HG03460 (cell line): ENCODE results near the gene PTPRN2.

Experiments
- ATAC-seq: cut with Tn5 transposase; IDR thresholded peaks from one replicate; pipeline ENCODE4 v1.9.1; 2021; ENCODE audit not compliant: unreplicated experiment

The PTPRN2 gene

DNA sequence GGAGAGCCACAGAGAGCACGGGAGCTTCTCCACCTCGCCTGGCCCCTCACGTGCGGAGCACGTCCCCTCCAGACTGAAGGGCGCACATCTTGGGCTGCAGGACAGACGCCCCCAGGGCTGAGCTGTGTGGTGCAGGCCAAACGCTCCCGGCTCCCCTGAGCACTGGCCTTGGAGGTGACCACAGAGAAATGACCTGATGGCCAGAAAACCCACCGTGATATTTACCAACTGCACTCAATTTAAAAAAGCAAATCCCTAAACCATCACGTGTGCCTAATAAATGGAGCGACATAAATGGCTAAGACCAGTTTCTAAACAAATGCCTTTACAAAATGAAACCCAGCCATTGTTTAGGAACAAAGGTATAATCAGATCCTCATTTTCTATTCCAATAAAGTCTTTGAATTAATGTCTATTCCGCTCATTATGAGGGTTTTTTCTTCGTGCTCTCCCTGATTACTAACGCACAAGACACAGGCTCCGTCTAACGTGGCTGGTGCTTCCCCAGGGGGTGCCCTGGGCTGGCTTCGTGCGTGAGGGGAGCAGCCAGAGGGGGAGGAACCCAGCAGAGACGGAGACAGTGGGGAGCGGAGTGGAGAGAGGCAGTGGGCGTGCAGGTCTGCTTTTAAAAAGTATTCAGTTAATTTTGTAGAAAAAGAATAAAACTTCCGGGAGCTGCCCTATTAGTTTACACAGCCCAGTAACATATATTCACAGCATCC, 1060.5 kb downstream of the PTPRN2 start:
- no peak for ATAC-seq

- ATAC-seq = no peak
Measured at GRCh38 chr7:157526005-157526912, 1061.4 kb downstream of the PTPRN2 start.

DNA sequence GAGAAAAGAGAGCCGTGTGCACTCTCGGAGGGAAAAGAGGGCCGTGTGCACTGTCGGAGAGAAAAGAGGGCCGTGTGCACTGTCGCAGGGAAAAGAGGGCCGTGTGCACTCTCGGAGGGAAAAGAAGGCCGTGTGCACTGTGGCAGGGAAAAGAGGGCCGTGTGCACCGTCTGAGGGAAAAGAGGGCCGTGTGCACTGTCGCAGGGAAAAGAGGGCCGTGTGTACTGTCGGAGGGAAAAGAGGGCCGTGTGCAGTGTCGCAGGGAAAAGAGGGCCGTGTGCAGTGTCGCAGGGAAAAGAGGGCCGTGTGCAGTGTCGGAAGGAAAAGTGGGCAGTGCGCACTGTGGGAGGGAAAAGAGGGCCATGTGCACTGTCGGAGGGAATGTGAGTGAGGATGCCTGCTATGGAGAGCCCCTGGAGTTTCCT, 1062.1 kb downstream of the PTPRN2 start:
- no peak for ATAC-seq

- ATAC-seq = no peak
Measured at GRCh38 chr7:157524731-157525130, 1062.9 kb downstream of the PTPRN2 start.

- ATAC-seq = no peak
Measured at GRCh38 chr7:157523766-157524421, 1063.7 kb downstream of the PTPRN2 start.

- ATAC-seq = no peak
Measured at GRCh38 chr7:157523371-157523765, 1064.3 kb downstream of the PTPRN2 start.

- ATAC-seq = no peak
Measured at GRCh38 chr7:157522954-157523353, 1064.7 kb downstream of the PTPRN2 start.

DNA sequence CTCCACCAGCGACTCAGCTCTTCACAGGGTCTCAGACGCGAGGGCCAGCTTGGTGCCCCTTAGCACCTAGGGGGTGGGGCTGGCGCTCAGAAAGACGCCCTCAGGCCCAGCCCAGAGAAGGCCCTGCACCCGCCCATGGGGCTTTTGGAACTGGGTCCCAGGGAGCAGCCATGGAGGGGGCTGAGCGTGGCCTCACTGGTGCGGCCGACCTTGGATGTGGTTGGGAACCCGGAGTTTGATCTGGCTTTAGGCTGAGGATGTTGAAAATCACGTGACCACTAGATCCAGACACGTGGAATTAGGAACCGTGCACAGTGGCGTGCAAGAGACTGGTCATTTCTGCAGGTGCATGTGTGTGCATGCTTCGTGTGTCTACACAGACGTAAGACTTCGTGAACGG, 1065.4 kb downstream of the PTPRN2 start:
- no peak for ATAC-seq

DNA sequence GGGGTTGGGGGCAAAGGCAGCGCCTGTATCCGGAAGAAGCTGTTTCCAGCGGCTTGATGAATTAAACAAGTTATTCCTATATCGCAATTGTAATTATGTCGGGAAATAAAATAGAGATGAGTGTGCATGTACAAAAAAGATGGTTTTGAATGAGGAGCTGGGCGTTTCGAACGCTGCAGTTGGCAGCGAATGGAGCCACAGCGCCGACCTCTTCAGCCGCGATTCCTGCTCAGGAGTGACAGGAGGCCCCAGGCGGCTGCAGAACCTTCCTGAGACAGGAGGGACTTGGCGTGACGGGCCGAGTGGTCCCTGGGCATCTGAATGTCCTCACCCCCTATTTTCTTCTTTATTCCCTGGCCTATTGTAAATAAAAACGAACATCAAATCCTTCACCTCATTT, 1065.9 kb downstream of the PTPRN2 start:
- ATAC-seq = no peak

- ATAC-seq = no peak
Measured at GRCh38 chr7:157521061-157521731, 1066.4 kb downstream of the PTPRN2 start.

DNA sequence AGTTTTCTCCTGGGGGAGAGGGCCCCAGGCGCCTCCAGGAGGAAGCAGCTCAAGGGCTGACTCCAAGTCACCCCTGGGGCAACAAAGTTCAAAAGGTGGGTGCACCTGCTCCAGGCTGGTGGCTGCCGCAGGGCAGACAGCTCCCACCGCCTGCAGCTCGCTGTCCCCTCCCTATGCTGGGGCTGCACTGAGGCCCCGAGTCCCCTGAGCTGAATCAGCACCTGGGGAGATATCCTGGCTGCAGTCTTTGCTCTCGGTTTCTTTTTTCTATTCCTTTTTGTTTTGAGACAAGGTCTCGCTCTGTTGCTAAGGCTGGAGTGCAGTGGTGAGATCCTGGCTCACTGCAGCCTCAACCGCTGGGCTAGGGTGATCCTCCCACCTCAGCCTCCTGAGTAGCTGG, 1067.4 kb downstream of the PTPRN2 start:
- ATAC-seq = peak; percentile 98

- no peak for ATAC-seq
Measured at GRCh38 chr7:157519798-157520244, 1067.8 kb downstream of the PTPRN2 start.

DNA sequence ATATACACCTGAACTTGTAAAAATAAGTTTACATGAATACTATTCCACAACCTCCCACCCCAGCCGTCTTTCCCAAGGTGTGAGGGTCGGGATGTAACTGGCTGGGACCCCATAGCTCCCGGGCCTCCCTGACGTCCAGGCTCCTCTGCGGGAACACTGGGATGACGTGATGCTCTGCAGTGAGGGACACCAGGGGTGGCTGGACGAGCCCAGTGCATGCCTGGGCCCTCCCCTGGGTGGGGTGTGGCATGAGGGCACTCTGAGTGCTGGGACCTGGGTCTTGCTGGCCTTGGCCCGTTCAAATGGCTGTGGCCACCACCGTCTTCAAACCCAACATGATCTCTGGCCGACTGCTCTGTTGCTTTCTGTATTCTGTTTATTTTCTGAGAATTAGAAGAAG, 1068.4 kb downstream of the PTPRN2 start:
- ATAC-seq = no peak

DNA sequence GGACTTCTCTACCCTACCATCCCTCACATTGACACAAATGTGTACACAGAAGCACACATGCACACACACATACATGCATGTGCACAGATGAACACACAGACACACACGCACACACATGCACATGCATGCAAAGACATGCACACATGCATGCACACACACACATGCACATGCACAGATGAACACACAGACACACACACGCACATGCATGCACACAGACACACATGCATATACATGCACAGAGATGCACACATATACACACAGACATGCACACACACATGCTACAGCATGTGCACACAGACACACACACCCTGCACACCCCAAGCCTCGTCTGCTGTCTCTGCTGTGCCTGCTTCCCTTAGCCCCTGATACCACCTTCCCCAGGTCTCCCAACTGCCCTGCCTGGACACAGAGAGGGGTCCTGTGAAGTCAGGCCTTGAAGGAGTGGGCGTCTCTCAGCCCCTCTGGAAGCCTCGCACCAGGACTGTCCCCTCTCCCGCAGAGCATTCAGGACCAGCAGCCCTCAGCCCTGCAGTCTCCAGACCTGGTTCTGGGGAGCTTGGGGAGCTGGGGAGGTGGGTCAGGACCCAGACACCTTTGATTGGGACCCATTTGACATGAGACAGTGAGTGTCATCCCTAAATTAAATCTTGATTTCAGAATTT, 1069.0 kb downstream of the PTPRN2 start:
- no peak for ATAC-seq

DNA sequence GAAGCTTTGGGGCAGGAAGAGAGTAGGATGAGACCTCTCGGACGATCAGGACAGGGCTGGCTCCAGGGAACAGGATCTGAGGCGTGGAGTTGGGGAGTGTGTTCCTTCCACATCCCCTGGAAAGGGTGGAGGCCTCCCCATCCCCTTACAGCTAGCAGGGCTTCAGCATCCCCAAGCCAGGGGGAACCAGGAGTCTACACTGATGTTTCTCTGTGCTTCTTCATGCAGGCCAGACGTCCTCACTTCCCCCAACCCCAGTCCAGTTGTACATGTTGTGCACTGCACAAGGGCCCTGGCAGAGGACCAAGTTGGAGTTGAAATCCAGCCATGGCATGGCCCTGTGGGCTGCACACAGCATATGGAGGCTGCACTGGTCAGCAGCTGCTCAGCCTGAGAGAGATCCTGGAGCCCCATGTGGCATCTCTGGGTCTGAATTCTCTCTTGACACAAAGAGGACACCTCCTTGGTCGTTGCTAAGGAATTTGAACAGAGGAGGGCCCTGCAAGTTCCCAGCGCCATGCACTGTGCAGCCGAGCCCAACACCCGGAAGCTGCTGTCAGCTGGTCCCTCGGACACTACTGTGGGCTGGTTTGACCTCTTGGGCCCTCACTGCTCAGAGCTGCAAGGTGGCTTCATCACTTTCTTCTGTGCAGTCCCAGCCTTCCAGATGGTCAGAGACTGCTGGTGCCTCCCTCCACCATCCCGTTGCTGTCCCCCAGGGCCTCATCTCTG, 1069.7 kb downstream of the PTPRN2 start:
- ATAC-seq = no peak

DNA sequence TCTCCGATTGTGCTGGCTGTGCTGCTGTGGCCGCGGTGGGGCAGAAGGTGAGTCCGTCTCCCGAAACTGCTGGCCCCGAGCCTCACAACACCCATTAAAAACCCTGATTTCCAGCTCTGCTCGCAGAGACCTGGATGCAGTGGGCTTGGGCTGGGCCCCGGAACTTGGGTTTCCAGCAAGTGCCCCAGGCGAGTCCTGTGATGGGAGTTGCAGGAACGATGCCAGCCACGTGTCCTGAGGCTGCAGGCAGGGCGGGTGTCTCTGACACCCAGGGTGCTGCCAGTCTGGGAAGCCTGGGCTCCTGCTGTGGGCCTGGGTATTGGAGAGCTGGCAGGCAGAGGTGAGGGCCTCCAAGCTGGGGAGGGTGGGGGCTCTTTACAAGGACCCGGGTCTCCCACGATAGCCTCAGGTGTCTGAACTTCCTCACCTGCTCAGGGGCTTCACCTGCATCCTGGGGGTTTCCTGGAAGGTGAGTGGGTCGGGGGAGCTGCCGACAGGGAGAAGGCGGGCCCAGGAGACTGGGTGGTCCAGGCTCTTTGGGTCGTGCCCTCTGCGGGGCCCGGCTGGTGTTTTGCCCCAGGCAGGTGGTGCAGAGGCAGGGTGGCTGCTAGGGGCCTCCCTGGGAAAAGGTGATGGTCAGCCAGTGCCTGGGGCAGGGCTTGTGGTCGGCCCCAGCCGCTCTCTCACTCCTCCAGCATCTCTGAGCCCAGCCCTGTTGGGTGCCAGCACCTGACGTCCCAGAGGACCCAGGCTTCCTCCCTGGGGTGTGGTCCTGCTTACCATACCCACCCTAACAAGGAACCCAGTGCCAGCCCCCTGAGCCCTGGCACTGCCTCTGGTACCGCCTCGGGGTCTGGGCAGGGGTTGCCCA, 1070.5 kb downstream of the PTPRN2 start:
- ATAC-seq = no peak

DNA sequence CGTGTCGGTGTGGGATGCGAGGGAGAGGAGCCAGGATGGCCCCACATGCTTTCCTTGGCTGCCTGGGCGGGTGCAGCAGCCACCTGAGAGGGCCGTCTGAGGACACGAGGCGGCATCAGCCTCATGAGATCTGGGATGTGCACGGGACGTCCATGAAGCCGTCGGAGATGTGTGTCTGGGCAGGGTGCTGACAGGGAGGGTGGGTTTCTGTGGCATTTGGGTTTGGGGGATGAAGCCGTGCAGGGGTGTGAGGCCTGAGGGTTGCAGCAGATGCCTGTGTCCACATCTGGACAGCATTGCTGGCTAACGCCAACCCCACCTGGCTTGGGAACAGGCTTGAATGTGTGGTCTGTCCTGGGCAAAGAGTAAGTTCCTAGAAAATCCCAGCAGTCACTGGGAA, 1071.3 kb downstream of the PTPRN2 start:
- ATAC-seq = no peak

DNA sequence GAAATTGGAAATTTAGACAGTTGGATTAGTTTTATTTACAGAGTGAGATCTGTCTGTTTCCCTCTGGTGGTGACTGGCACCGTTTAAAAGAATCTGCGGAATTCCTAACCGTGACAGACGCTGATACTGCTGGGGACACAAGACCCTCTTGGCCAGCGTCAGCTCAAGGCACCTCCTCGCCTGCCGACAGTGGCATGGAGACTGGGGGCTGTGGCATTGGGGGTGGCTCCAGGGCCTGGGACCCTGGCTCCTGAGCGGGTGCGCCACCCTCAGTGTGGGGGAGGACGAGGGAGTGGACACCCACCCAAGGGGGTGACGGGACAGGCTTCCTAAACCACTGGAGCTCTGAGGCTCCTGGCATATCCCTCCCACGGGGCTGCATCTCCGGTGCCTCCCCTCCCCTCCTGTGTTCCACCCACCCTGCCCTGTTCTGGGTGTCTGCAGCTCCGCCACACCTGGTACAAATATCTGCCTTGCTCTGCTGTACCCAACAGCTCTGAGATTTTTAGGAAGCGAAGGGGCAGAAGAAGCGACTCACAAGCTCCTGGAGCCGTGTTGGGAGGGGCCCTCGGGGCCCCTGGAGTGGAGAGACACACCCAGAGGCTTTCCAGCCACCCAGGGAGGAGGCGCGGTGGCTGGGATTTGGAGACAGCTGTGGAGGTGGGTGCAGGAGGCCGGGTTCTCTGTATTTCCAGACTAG, 1072.1 kb downstream of the PTPRN2 start:
- ATAC-seq = no peak
